GM12892 (cell line): Measurements from ENCODE around the gene ZFYVE27.

ENCODE experiments used
- DNase-seq: peaks from one replicate; pipeline ENCODE4 v3.0.0; 2011; ENCODE audit not compliant: insufficient read length
- FAIRE-seq: peaks from 2 replicates; lab custom pipeline; 2011; peaks lifted over from hg19 to GRCh38; lab: Jason Lieb, UNC
- POLR2A ChIP-seq: IDR thresholded peaks from 2 replicates; pipeline ENCODE4 v1.6.1; 2011; ENCODE audit warnings: low read depth, low read length, control low read depth
- POLR2AphosphoS5 ChIP-seq: IDR thresholded peaks from 2 replicates; pipeline ENCODE4 v1.6.1; 2011; ENCODE audit warnings: low read depth, low read length, control low read depth
- TAF1 ChIP-seq: IDR thresholded peaks from 2 replicates; pipeline ENCODE4 v1.6.1; 2011; ENCODE audit warnings: low read depth, mild to moderate bottlenecking, control low read depth, low read length, borderline replicate concordance

The ZFYVE27 gene

DNA sequence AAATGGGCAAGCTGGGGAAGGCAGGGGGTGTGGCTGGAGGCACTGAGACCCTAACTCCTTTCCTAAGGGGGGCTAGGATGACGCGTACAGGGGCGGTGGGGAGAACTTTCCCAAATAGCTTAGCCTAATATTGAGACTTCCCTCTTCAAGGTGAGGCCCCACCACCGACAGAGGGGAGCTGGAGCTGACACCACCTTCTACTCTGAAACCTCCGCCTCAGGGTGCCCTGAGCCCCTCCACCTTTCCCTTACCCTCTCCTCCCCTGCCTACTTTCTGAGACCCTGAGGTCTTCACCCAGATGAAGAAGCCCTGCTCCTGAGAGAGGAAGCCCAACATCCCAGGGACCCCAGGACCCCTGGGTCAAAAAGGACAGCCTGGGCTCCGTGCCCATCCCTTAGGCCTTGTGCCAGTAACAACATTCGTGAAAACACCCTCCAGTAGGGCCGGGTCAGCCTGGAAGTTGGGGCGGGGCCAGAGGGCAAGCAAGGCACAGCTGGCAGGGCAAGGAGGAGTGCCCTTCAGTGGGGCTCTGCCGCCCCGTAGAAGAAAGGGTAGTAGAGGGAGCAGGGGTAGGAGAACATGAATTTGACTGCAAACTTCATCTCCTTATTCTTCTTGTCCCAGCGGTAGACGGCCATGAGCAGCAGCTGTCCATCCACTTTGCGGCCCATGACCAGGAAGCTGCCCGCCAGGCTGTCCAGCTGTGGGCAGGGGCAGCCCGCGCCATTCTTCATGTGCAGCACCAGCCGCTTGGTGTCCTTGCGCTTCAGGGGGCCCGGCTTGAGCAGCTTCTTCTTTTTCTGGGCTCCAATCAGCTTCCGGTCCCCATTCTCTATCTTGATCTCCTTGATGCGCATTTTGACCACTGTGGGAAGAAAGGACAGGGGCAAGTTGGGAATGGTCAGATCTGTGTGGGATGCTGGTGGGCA is 30.3 kb downstream of the ZFYVE27 start:
- FAIRE-seq (no peak), DNase-seq (no peak)
- TF ChIP-seq POLR2AphosphoS5 (no peak), POLR2A (no peak), TAF1 (no peak)

DNA sequence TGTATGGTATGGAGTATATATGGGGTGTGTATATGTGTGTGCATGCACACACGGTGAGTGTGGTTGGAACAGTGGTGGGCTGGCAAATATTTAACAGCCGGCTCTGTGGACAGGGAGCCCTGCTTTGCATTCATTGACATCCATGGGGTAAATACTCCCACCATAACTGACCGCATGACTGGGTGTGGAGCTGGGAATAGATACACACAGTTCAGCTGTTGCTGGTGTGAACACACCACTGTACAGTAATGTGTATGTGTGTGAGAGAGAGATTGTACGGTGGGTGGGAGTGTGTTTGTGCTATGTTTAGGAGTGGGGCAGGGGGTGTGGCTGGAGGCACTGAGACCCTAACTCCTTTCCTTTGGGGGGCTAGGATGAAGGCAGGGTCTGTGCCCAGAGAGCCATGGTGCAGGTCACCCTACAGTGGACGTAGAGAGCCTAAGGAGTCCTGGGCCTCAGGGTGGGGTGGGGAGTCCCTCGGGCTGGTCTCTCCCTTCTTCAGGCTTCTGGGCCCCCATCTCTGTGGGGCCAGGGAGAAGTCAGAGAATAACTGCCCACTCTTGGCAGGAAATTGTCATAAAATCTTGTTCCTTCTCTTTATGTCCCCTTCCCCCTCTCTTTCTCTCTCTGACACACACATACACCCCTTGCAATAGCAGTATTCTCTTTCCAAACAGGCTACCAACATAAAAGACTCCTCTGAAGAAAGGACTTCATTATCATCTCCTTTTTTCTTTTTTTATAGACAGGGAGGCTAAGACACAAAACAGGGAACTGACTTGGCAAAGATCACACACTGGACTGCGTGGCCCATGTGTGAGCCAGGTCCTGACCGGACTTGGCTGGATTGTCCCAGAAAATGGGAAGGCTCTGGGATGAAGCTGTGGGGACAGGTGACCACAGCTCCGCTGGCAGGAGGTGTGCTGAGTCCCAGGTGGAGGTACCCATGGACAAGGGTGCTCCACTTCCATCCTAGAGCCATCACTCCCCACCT is 31.7 kb downstream of the ZFYVE27 start:
- no peak for TF ChIP-seq POLR2AphosphoS5
- no peak for TF ChIP-seq TAF1
- TF ChIP-seq POLR2A = no peak
- FAIRE-seq (no peak), DNase-seq (no peak)

DNA sequence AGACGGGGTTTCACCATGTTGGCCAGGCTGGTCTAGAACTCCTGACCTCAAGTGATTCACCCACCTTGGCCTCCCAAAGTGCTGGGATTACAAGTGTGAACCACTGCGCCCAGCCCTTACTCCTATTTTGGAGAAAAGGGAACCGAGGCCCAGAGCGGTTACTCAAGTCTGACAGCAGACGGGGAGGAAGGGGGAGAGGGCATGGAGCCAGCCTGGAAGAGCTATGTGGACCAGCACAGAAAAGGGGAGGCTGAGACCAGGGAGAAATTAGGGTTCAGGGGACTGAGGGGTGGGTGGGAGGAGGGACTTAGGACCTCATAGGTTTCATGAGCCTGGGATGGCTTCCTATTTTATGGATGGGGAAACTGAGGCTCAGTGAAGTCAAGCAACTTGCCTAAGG is 33.3 kb downstream of the ZFYVE27 start:
- no peak for TF ChIP-seq TAF1
- TF ChIP-seq POLR2AphosphoS5 = no peak
- no peak for TF ChIP-seq POLR2A
- DNase-seq (no peak), FAIRE-seq (no peak)

DNA sequence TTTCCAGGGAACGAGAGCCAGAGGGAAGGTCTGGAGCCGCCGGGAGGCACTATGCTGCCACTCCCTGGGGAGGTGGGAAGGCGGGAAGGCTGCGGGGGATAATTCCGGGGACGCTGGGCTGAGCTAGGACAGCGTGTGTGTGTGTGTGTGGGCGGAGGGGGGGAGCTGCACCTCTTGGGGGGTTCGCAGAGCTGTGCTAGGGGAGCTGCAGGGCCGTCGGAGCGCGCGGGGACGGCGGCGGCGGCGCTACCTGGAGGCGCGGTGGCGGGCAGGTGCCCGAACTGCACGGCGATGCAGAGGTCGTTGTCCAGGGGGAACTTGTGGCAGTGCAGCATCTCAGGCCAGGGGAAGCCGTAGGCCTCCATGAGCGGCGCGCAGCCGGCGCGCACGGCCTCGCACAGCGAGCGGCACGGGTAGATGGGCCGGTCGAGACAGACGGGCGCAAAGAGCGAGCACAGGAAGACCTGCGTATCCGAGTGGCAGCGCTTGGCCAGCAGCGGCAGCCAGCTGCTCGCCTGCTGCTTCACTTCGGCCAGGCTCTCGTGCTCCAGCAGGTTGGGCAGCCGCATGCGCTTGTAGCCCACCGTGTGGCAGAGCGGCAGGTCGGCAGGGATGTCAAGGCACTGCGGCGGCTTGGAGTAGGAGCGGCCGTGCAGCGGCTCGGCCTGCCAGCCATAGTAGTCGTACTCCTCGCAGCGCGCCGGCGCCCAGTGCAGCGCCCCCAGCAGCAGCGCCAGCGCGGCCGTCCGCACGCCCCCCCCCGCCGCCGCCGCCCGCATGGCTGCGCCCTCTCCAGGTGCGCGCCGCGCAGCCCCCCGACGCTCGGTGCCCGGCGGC is 34.3 kb downstream of the ZFYVE27 start:
- TF ChIP-seq POLR2A (no peak), POLR2AphosphoS5 (no peak)
- DNase-seq (no peak), FAIRE-seq (no peak)

DNA sequence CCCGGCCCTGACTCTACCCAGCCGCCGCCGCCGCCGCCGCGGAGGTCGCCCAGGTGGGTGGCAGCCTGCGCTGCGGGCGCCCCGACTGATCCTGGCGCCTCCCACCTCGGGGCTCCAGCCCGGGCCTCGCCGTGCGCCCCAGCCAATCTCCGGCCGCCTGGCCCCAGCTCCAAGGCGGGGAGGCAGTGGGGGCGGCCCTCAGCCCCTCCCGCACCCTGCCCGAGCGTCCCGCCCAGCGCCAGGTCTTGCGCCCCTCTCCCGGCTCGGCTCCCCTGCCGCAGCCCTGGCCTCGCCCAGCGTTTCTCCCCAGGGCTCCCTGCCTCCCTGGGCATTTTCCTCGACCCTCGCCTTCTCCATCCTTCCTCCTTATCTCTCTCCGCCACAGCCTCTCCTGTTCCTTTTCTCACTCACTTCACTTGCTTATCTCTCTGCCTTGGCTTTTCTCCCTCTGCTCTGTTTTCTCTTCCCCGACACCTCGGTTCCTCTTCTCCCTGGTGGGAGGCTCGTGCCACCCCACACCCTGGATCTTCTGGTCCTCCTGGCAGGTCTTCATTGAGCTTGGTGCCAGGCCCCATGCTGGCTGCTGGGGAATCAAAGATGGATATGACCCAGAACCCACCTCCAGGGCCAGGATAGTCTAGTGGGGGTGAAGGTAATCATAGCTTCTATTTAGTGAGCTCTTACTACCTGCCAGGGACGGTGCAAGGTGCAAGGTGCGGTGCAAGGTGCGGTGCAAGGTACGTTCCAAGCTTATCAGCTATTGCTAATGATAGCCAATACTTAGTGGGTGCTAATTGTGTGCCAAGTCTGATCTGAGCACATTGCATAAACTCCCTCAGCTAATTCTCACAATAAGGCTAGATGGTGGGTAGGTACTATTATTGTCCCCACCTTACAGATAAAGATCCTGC is 35.2 kb downstream of the ZFYVE27 start, which contains the start of gene SFRP5:
Gene SFRP5 (minus strand): TSS at position 87 of the 911 bp plus-strand sequence. CDS start 166 bp downstream, outside the sequence.
- FAIRE-seq = no peak
- TF ChIP-seq POLR2AphosphoS5 = no peak
- TF ChIP-seq TAF1 = no peak
- TF ChIP-seq POLR2A = no peak
- DNase-seq = no peak

DNA sequence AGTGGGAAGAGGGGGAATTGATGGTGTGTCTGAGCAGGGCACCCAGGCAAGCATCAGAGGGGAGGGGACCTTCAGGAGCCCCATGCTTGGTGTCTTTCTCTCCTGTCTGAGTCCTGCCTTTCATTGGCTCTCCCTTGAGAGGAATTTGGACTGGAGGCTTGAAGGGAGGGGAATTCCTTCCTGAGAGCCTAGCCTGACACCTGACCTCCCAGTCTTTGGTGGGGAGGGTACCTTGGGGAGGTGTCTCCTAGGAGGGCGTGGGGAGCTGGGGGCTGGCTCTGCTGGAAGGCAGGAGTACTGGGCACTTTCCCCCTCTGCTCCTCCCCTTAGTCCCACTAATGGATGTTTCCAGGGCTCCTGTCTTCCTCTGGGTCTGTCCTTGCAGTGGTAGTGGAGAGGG is 36.2 kb downstream of the ZFYVE27 start:
- no peak for DNase-seq
- TF ChIP-seq POLR2AphosphoS5 (no peak), POLR2A (no peak), TAF1 (no peak)
- no peak for FAIRE-seq

DNA sequence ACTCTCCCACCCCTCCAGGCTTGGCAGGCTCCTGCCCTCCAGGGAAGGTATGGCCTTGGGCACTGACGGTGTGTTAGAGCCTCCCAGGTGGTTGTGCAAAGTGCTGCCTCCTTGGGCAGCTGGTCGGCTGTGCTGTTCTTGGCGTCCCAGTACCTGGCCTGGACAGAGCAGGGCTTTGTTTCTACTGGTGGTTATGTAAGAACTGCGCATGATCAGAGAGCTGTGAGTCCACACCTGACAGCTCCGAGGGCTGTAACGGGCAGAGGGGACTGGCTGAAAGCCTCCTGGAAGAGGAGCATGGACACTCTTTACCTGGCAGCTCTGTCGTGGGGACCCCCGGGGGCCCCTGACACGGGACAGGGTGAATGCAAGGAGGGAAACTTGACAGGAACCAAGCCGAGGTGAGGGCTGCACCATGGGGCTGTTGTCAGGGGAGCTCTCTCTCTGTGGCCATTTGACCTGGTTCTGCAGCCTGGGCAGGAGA is 37.9 kb downstream of the ZFYVE27 start:
- TF ChIP-seq TAF1 (no peak), POLR2A (no peak), POLR2AphosphoS5 (no peak)
- no peak for FAIRE-seq
- no peak for DNase-seq

DNA sequence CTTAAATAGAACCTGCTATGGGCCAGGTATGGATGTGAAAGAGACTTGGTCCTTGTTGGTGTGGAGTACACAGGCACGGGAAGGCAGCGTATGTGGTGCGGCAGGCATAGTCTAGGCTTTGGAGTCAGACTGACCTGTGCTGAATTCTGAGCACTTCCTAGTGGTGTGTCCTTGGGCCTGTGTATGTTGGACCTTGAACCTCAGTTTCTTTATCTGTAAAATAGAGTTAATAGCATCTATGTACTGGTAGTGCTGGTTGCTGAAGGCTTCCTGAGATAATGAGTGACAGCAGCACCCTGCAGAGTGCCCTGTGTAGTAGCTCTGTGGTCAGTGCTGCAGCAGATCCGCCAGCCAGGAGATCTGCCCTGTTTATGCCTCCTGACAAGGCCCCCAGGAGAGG is 40.2 kb downstream of the ZFYVE27 start:
- TF ChIP-seq POLR2AphosphoS5 (no peak), POLR2A (no peak), TAF1 (no peak)
- no peak for FAIRE-seq
- DNase-seq = no peak

DNA sequence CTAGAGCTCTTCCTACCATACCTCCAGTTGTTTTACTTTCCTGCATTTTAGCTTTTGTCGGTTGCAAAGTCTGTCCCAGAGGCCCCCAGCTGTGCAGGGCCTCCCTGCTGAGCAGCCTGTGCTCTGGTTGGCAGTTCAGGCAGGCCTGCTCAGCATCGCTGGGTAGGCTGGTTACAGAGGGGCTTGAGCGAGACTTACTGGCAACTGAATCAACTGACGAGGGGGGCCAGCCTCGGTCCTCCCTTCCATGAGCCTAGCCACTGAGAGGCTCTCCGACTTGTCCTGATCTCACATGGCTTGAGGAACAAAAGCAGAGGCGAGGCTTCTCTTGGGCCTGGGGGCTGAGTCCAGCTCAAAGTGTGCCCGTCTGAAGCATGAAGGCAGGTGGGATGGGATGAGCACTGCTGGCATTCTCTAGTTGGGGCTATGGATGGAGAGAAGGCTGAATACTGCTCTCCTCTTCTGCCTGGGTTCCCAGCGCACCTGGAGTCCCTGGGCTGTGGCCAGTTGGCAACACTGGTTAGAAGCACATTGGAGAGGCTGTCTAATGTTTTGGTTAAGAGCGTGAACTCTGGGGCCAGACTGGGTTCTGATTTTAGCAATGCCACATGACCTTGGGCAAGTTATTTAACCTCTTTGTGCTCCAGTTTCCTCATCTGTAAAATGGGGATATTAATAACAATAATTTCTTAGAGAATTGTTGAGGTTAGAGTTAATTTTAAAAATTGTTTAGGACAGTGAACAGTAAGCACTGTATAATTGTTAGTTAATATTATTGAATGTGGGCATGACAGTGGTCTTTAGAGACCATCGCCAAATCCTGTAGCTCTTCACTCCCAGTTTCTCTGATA is 41.7 kb downstream of the ZFYVE27 start:
- TF ChIP-seq POLR2A (no peak), TAF1 (no peak), POLR2AphosphoS5 (no peak)
- FAIRE-seq (no peak), DNase-seq (no peak)
